PFSK-1 (cell line): ENCODE measurements around the gene CNTLN.

ENCODE experiments used
- FOXP2 ChIP-seq: optimal IDR thresholded peaks from 2 replicates; pipeline ENCODE3; 2011; ENCODE audit warnings: borderline replicate concordance, control low read depth, inconsistent platforms; ENCODE audit not compliant: insufficient read depth; ENCODE audit errors: extremely low read length, extremely low read depth
- POLR2AphosphoS5 ChIP-seq: IDR thresholded peaks from 2 replicates; pipeline ENCODE4 v1.6.1; 2012; ENCODE audit warnings: low read depth, mild to moderate bottlenecking, control low read depth, low read length, moderate library complexity
- REST ChIP-seq, 2 experiments: IDR thresholded peaks; 2 replicates each; pipeline versions ENCODE4 v1.6.1 to v1.8.0; 2011 to 2012; ENCODE audit warnings: low read depth in 2 of 2, low read length in 2 of 2, control low read depth in 1 of 2, inconsistent platforms in 1 of 2, mild to moderate bottlenecking in 1 of 2, moderate library complexity in 1 of 2; ENCODE audit not compliant: insufficient read depth in 1 of 2
- SIN3A ChIP-seq: IDR thresholded peaks from 2 replicates; pipeline ENCODE4 v1.6.1; 2012; ENCODE audit warnings: mild to moderate bottlenecking, low read length, moderate library complexity, borderline replicate concordance; ENCODE audit not compliant: insufficient read depth
- TAF1 ChIP-seq: IDR thresholded peaks from 2 replicates; pipeline ENCODE4 v1.6.1; 2012; ENCODE audit warnings: low read length, control low read depth, borderline replicate concordance; ENCODE audit not compliant: insufficient read depth

CNTLN gene

GRCh38 chr9:17246770-17247169 is 111.9 kb downstream of the CNTLN start:
- TF ChIP-seq SIN3A (no peak), POLR2AphosphoS5 (no peak), FOXP2 (no peak), REST (IDR thresholded peaks at IDR 0.05; ENCODE audit: insufficient read depth in 1 of 2, low read depth in 2 of 2, low read length in 2 of 2) (no peak), TAF1 (no peak)

GRCh38 chr9:17251100-17251499 is 116.3 kb downstream of the CNTLN start:
- no peak for TF ChIP-seq SIN3A
- no peak for TF ChIP-seq FOXP2
- no peak for TF ChIP-seq REST (IDR thresholded peaks at IDR 0.05; ENCODE audit: insufficient read depth in 1 of 2, low read depth in 2 of 2, low read length in 2 of 2)
- TF ChIP-seq TAF1 = no peak

- TF ChIP-seq FOXP2 (no peak), TAF1 (no peak), REST (IDR thresholded peaks at IDR 0.05; ENCODE audit: insufficient read depth in 1 of 2, low read depth in 2 of 2, low read length in 2 of 2) (no peak), SIN3A (no peak), POLR2AphosphoS5 (no peak)
These were observed 135.0 kb downstream of the CNTLN start for GRCh38 chr9:17269799-17270198.

GRCh38 chr9:17272536-17272935 is 137.7 kb downstream of the CNTLN start:
- TF ChIP-seq POLR2AphosphoS5 = no peak
- TF ChIP-seq REST (IDR thresholded peaks at IDR 0.05; ENCODE audit: insufficient read depth in 1 of 2, low read depth in 2 of 2, low read length in 2 of 2) = no peak
- no peak for TF ChIP-seq SIN3A
- TF ChIP-seq TAF1 = no peak

GRCh38 chr9:17280350-17281012 is 145.6 kb downstream of the CNTLN start:
- TF ChIP-seq REST (IDR thresholded peaks at IDR 0.05; ENCODE audit: insufficient read depth in 1 of 2, low read depth in 2 of 2, low read length in 2 of 2) = no peak
- no peak for TF ChIP-seq SIN3A
- TF ChIP-seq TAF1 = no peak
- no peak for TF ChIP-seq POLR2AphosphoS5
- TF ChIP-seq FOXP2 = no peak
